Activated T-cell treated with anti-CD3 and anti-CD28 coated beads for 48 hours (primary cell): ENCODE data around the gene FTO.
"Not testable (repeated sequence)": the region's sequence is repeated elsewhere in the genome, so short reads cannot be mapped to it uniquely, and the experiment has no call there.

Experiments used
- DNase-seq: peaks from one replicate; pipeline ENCODE4 v3.0.0-alpha.2; 2020; ENCODE audit warnings: low read depth

The FTO gene

DNA sequence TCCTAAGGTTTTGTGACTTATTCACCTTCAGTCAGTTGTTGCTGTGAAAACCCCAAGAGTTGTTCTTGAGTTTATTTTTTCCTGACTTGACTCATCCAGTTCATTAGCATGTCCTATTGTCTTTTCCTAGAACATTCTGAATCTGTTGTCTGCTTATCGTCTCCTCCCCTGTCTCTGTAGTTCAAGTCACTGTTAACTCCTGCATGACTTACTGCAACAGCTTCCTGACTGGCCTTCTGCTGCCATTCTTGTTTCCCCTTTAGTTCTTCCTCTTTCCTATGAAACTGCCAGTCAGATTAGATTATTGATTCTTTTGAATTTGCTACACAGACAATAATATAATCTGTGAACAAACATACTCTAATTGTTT is 161.5 kb downstream of the FTO start:
- no peak for DNase-seq

DNA sequence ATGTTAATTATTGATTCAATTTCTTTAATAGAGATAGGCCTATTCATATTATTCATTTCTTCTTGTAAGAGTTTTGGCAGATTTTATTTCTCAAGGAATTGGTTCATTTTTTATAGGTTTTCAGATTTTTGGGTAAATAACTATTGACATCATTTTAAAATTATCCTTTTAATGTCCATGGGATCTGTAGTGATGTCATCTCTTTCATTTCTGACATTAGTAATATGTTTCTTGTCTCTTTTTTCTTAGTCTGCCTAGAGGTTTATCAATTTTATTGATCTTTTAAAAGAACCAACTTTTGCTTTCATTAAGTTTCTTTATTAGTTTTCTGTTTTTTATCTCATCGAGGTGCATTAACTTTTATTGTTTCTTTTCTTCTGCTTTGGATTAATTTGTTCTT is 162.6 kb downstream of the FTO start:
- DNase-seq, result no peak

DNA sequence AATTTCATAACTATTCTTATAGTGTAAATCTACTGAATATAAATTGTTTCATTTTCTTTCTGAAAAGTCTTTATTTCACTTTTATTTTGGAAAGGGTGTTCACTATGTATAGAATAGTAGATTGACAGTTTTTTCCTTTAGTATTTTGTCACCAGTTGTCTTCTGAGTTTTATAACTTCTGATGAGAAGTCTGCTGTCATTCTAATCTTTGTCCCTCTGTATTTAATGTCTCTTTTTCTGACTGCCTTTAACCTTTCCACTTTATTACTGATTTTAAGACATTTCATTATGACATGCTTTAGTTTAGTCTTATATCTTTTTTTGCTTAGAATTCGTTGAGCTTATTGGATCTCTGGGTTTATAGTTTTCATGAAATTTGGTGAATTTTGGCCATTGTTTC is 166.9 kb downstream of the FTO start:
- DNase-seq, result no peak

DNA sequence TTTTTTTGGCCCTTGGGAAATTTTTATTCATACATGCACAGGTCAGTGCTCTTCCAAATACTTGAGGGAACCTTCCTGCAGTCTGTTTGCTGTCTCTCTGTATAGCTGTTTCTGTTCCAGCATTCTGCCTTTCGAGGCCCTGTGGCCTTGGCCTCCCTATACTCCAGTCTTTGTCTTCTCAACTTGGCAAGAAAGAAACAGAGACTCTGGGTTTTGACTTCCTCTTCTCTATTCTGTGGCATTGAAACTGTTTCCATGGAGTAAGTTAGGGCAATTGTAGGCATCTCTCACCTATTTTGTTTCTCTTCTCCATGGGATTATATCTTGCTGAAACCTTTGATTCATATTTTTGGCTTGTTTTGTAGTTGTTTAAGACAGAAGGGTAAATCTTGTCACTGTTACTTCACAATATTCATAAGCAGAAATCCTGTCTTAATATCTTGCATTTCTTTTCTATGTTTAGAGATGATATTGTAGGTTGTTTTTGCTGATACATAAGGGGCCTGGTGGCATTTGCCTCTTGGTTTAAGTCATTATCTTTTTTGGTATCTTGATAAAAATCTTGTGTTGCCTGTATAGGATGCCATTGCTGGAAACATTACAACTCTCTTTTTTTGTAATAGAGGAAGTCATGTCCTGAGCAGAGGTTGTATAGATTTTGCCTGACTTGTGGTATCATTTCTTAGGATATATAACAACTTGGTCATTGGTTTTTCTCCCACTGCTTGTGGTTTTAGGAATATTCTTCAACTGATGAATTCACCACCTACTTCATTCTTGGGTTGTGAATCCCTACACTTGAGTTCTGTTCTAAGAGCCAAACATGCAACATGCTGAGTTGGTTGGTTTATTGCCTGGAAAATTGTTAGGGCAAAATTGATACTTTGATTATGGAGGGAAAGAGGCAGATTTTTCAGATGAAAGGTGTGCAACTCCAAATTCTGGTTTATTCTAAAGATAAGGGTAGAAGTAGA is 168.6 kb downstream of the FTO start:
- DNase-seq, result no peak

DNA sequence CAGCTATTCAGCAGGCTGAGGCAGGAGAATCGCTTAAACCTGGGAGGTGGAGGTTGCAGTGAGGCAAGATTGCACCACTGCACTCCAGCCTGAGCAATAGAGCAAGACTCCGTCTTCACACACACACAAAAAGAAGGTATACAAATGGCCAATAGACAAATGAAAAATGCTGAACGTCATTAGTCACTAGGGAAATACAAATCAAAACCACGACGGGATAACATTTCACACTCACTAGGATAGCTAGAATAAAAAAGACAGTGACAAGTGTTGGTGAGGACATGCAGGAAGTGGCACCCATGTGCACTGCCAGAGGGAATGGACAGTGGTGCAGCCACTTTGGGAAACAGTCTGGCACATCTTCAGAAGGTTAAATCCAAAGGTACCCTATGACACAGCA is 172.9 kb downstream of the FTO start:
- DNase-seq, result no peak

DNA sequence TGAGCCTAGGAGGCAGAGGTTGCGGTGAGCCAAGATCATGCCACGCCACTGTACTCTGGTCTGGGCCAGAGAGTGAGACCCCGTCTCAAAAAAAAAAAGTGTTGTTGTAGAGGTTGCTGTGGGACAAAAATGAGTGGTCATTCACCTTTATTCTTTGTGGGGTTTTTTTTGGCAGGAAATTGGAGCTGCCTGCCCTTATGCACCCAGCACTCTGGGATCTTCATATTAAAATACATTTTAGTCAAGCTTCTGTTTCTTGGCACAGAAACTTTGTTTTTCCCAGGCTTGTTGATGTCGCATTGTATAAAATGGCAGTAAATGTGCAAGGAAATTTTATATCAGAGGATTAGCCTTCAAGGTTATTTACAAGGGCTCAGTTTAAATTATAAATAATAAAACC is 174.3 kb downstream of the FTO start:
- no peak for DNase-seq

DNA sequence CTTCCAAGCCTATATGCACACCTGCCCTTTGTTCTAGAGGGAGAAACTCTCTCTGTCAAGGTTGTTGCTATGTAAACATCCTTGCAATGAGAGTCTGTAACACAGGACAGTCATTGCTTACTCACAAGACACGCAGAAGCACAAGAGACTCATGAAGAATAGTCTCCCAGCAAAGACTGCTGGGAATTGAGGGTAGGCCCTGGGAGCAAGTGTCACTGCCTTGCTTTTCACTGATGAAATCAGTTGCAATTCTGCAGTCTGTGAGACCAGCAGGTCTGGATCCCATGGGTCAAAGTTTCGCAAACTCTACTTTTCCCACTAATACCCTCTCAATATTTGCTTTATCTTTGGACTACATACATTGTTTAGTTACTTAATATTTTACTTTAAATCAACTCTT is 177.4 kb downstream of the FTO start:
- DNase-seq, result no peak

DNA sequence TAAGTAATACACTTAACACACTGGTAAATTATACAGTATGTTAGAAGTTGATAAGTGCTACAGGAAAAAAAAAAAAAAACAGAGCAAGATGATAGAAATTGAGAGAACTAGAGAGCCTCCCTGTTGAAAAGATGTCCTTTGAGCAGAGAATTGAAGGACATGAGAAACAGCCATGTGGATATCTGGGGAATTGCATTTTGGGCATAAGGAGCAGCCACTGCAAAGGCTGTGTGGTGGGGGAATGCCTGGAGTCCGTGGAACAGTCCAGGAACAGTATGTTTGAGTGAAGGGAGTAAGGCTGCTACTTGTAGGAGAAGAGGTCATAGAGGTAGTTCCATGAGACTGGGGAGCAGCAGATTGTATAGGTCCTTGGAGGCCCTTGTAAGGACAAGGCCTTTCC is 178.4 kb downstream of the FTO start:
- no peak for DNase-seq

DNA sequence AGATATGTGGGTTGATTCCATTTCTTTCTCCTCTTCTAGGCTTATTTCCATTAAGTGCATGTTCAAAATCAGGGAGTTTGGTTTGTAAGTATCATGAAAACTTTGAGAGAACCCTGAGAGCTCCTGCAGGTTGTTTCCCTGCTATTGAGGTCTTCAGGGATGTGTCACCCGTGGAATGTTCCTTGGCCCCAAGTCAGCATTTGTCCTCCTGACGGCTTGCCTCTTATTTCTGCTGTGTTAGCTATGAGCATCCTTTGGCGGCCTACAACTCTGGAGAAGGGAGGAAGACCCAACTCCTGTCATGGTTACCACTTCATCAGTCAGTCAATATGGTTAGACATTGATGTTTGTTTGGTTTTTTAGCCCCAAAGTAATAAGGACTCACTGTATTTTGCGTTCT is 180.8 kb downstream of the FTO start:
- DNase-seq, result no peak

DNA sequence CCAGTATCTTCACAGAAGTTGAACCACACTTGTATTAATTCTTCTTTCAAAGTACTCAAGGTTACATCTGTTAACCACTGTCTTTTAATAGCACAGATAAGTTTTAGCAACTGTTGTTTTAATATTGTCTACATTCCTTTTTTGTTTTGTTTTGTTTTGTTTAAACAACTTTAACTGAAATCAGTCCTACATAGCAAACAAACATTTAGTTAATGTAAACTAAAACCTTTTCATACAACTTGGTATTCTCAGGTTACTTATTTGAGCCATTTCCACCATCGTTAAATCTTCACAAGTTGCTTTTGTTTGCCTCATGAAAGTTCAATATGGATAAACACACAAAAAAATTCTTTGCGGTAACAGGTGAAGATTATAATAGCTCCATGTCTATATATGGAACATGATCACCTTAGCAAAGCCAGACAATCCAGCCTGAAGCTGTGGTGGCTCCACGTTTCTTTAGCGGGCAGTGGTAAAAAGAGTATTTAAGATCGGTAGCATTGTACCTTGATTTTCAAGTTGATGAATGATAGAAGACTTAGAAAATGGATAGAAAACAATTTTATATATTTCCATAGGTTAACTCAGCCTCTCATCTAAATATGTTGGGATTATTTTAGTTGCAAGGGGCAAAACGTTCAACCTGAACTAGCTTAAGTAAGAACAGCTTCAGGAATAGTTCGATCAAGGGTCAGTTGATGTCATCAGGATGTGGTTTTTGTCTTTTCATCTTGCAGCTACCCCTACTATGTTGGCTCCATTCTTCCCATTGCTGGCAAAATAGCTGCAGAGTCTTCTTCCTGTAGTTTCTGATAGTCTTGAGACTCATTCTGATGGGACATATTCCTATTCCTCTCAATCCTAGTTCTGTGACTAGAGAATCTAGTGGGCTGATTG is 182.8 kb downstream of the FTO start:
- no peak for DNase-seq

DNA sequence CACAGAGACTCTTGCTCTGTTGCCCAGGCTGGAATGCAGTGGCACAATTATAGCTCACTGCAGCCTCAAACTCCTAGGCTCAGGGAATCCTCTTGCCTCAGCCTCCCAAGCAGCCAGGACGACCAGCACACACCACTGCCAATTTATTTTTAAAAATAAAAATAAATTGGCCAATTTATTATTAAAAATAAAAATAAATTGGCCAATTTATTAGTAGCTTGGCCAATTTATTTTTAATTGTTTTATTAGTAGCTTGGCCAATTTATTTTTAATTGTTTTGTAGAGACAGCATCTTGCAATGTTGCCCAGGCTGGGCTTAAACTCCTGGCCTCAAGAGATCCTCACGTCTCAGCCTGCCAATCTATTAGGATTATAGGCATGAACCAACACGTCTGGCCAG is 184.3 kb downstream of the FTO start:
- no peak for DNase-seq

DNA sequence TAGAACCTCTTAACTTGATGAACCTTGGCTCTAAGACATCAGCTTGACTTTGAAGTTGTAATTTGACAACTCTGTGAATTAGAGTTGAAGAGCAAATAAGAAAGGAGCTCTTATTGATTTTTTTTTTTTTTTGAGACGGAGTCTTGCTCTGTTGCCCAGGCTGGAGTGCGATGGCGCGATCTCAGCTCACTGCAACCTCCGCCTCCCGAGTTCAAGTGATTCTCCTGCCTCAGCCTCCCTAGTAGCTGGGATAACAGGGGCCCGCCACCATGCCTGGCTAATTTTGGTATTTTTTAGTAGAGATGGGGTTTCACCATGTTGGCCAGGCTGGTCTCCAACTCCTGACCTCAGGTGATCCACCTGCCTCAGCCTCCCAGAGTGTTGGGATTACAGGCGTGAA is 186.9 kb downstream of the FTO start:
- not testable (repeated sequence) for DNase-seq

DNA sequence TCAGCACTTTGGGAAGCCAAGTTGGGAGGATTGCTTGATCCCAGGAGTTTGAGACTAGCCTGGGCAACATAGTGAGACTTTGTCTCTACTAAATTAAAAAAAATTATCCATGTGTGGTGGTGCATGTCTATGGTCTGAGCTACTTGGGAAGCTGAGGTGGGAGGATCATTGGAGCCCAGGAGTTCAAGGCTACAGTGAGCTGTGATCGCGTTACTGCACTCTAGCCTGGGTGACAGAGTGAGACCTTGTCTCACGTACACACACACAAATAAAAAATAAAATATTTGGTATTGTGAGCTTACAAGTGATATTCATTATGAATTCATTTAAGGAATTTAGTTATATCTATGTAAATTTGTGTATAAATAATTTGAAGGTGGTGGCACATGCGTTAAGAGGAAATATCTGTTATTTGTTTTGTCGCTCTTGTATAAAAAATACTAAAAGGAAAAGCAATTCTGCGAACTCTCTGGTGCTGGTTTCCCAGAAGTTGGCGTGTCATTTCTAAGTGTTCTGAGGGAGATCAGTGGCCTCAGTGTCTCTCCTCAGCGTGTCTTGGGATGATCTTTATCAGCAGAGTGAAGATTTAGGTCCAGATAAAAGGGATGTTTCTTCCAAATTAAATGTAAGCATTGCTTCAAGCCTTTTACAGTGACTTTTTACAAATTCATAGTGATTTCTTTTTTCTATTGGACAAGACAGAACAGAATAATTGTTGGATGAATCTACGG is 187.6 kb downstream of the FTO start:
- DNase-seq, result no peak

DNA sequence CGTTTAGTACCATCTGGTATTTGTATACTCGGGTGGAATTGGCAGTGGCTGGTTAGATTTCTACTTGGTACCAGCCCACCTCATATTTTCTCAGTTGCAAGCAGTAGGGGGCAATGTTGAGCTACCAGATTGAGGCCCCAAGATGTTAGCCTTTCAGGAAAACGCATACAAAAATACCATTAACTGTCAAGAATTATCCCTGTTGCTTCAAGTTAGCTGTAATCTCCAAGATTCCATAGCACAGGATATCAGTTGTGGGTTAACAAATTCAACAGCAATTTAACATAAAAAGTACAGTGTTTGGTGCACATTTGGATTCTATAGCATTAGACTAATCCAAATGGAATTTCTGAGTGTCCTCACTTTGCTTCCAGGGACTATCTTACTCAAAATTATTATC is 188.2 kb downstream of the FTO start:
- DNase-seq, result peak; percentile 25

DNA sequence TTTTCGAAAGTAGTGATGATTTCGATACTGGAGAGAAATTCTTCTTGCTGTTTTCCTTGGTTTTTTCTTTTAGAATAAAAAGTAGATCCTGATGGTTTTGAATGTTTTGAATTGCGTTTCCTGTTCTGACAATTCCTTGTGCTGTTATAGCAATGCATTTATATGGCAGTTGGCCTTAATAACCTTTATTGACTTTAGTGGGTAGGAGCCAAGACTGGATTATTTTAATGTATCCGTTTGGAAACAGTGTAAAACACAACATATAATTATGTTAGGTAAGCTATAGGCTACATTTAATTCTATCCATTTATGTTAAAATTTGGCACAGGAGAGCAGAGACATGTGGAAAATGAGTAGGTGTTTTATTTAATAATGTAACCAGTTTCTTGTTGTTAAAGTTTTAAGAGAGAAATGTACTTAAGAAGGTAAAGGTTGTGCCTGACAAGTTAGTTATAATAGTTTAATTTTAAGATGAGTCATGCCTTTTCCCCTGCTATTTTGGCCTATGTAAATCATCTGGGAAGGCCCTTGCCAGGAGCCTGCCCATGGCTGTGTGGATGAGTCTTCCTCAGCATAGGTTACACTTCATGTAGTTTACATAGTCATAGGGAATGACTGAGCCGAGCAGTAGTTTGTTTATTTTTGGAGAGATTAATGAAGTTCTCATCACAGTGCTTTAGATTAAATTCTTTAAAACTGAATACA is 189.9 kb downstream of the FTO start:
- DNase-seq, result no peak

DNA sequence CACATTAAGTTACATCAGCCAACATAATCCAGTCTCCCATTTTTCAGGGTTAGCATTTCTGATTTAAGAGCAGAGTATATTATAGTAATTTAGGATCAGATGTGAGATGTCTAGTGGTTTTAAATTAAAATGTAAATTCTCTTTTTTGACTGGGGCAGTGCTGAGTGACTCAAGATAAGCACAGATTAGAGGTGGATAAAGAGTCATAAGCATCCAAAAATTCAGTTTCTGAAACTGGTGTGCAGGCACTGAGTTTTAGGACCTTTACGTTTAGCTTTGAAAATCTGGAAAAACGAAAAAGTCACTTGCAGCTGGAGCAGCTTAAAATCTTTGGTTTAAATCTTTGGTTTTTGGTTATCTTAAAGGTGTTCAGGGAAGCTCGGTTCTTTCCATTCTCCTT is 190.7 kb downstream of the FTO start:
- no peak for DNase-seq

DNA sequence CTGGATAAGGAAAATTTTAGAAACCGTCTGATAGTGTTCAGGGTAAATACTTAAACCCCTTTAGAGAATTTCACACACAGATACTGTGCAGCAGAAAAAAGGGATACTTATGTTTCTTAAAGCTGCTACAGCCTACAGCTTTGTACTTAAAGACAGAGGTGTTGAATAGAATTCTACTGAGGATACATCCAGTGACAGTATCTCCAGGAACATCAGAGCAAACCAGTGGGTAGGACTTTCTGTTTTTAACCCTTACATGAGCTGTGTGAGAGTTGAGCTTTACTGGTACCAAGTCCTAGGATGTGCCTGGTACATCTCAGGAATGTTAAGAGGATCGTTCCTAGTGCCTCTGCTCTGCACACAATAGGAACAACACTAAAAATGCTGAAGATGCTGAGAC is 191.5 kb downstream of the FTO start:
- DNase-seq, result no peak

DNA sequence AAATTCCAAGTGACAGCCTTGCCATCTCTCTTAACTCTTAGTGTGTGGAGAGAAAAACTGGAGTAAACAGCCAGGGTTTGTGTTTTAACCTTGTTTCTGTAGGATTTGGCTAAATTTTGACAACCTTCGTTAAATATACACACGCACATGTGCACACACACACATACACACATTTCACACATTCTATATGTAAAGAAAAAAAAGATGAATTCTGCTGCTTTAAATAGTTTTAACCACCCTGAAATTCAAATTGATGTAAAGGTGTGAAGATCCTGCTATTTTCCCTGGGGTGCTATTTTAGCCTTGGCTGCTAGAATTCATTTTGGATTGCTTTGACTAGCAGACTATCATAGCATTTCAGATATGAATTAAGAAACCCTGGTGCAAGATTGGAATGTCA is 191.9 kb downstream of the FTO start:
- no peak for DNase-seq

DNA sequence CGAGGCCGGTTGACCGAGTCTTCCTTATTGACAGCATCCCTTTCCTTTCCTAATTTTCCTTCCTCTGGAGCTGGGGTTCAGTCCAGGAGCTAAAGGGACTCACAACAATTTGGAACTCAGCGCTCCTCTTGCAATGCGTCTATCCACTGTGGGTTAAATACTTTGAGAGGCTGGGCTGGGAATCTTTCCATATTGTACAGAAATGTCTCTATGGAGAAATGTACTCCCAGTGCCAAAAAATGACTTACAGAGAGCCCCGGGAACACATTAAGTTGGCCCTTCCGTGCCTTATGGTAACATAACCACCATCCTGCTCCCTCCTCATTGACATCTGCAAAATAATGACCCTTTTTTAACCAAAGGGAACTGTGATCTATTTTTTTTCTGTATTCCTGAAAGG is 192.8 kb downstream of the FTO start:
- DNase-seq, result no peak

DNA sequence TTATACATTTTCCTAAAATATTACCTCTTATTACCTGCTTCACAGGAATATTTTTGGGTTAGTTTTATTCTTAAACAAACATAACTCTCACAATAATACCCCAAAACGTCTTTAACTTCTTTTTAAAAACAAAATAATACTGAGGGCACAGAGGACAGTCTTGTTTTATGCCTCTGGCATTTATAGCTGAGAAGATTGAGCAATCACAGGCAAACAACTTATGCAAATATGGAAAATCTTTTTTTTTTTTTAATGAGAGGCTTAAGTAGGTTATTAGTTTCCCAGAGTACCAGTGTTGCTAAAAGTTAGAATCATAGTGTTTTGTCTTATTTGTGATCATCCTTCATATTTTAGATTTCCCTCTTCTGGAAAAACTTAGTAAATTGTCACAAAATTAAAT is 195.0 kb downstream of the FTO start:
- no peak for DNase-seq

DNA sequence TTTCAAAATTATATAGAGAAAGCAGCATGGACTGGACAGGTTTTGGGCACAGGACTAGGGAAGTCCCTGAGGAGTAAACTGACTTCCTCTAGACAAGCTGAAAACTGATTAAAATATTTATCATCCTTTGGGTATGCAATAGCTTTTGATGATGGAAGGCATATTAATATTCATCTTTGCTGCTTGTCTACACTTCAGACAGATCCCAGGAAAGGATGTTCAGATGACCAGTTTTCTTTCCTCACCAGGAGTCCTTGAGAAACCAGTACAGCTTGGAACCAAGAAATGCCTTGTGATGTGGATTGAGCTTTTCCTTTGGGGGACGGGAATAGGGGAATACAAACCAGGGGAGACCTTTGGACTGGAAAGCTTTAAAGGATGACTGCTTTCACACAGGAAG is 195.5 kb downstream of the FTO start:
- no peak for DNase-seq

DNA sequence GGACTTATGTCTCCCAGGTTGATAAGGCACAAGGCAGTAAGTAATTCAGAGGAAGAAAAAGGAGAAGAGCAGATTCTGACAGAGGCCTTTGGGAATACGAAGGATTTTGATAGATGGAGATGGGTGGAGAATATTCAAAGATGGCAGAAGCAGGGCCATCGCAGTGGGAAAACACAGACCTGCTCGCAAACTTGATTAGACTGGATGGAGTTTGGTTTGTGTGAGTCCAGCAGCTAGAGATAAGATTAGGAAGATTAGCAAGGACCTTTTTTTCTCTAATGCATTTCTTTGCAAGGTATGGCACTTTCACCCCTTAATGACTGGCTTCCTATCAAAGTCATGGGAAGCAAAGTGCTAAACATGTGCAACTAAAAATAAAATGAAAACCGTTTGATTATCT is 196.7 kb downstream of the FTO start:
- DNase-seq, result no peak
